Measurements from ENCODE around the gene TMEM266.

TMEM266 gene

GRCh38 chr15:76168237-76168984 lies 108.6 kb downstream of the TMEM266 start:
- H3K27ac ChIP-seq: no peak overlapping the region
- TF ChIP-seq CTCF (IDR thresholded peaks at IDR 0.05) (no peak), ZFX (IDR thresholded peaks at IDR 0.05; ENCODE audit: borderline replicate concordance) (no peak)

- TF ChIP-seq ZFX (IDR thresholded peaks at IDR 0.05; ENCODE audit: borderline replicate concordance) (no peak), CTCF (IDR thresholded peaks at IDR 0.05) (no peak)
- no peak overlapping the region for H3K27ac ChIP-seq
Observed at GRCh38 chr15:76169018-76169417, 109.2 kb downstream of the TMEM266 start.

GRCh38 chr15:76169911-76170800 lies 110.4 kb downstream of the TMEM266 start:
- H3K27ac ChIP-seq: no peak overlapping the region
- TF ChIP-seq ZFX (IDR thresholded peaks at IDR 0.05; ENCODE audit: borderline replicate concordance) (no peak), CTCF (IDR thresholded peaks at IDR 0.05) (no peak)

GRCh38 chr15:76172782-76173181 lies 113.0 kb downstream of the TMEM266 start:
- TF ChIP-seq ZFX (IDR thresholded peaks at IDR 0.05; ENCODE audit: borderline replicate concordance): no peak
- TF ChIP-seq CTCF (IDR thresholded peaks at IDR 0.05): no peak
- no peak overlapping the region for H3K27ac ChIP-seq

- TF ChIP-seq CTCF (IDR thresholded peaks at IDR 0.05) (no peak), ZFX (IDR thresholded peaks at IDR 0.05; ENCODE audit: borderline replicate concordance) (no peak)
- no peak overlapping the region for H3K27ac ChIP-seq
Observed at GRCh38 chr15:76173317-76173834, 113.6 kb downstream of the TMEM266 start.

GRCh38 chr15:76174654-76175053 lies 114.9 kb downstream of the TMEM266 start:
- H3K27ac ChIP-seq: no peak overlapping the region
- TF ChIP-seq CTCF (IDR thresholded peaks at IDR 0.05) (no peak), ZFX (IDR thresholded peaks at IDR 0.05; ENCODE audit: borderline replicate concordance) (no peak)

All from 22Rv1 (cell line).